Embryonic facial prominence (tissue), 1 donor: Measurements from ENCODE around the gene CACNG3.

Source experiments
- DNase-seq: peaks from one replicate; pipeline ENCODE4 v3.0.0-alpha.2; 2016; ENCODE audit errors: extremely low spot score

The CACNG3 gene

DNA sequence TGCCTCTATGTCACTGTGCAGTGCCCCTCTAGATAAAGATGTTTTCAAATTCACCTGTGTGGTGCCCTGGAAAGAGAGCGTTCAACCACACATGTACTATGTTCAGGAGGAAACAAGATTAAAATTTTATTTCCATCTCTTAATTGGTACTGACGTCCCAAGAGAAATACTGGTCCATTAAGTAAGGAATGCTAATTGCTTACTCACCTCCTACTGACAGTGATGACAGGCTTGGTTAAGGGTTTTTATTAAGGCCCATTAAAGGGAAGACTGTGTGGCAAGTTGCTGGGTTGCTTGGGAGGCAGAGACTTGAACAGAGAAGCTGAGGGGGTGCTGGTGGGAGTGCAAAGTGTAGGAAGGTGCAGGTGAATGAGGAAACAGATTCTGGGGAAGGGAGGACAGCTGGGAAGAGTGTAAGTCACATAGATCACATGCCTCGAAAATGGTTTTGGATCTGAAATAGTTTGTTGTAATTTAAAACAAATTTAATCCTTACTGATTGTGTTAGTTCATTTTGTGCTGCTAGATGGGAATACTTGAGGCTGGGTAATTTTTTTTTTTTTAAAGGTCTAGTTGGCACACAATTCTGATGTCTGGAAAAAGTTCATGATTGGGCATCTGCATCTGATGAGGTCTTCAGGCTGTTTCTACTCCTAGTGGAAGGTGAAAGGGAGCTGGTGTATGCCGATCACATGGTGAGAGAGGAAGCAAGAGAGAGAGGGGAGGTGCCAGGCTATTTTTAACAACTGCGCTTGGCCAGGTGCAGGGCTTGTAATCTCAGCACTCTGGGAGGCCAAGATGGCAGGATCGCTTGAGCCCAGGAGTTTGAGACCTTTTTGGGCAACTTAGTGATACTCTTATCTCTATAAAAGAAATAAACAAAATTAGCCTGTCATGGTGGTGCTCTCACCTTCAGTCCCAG, 140.5 kb downstream of the CACNG3 start:
- no peak for DNase-seq

DNA sequence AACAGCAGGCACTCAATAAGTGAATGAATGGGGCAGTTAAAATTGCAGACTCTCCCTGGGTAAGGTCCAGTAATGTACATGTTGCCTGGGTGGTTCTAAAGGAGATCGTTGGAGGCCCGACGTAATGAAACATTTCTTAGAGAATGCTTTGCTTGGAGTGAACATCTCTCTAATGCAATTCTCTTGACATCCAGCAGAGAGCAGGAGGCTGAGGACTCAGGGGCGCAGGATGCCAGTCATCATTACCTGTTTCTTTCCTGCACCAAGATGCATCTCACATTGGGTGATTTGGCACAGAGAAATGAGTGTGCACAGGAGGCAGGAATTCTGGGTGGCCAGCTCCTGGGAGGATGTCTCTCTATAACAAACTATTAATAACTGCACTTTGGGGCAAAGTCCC, 152.9 kb downstream of the CACNG3 start:
- no peak for DNase-seq
